Endothelial cell of umbilical vein (primary cell): ENCODE data around the gene SEC22A. TPM values are rescaled to one million over a fixed set of nuclear protein-coding genes. Genes with fewer than 3 reads are reported as not detected.

ENCODE experiments used
- BruUV-seq: library from RNA; stranded (reverse); fragments of 400-500 nt; replicated peaks from 2 replicates; lab custom pipeline; 2021; lab: Mats Ljungman, UMichigan
- CTCF ChIA-PET: fragments of 300-600, 350-600 bp; sonication (Branson Sonifier 250); formaldehyde crosslinking; loops from one replicate; lab custom pipeline; 2021; ENCODE audit warnings: antibody characterized with exemption, inconsistent platforms; lab: Charles Lee
- POLR2A ChIA-PET: fragments of 300-600, 350-600 bp; sonication (Branson Sonifier 250); formaldehyde crosslinking; loops from one replicate; lab custom pipeline; 2021; ENCODE audit warnings: antibody characterized with exemption, inconsistent platforms; lab: Charles Lee
- DNase-seq: peaks from one replicate; pipeline ENCODE4 v3.0.0-alpha.2; 2011; ENCODE audit warnings: low read depth, low spot score
- FAIRE-seq: peaks from 2 replicates; lab custom pipeline; 2011; peaks lifted over from hg19 to GRCh38; lab: Jason Lieb, UNC
- H2AFZ ChIP-seq: 2 replicates; pipeline ENCODE4 v1.6.0; 2012; ENCODE audit warnings: low read depth, low read length, control low read depth, inconsistent platforms
- H3K27ac ChIP-seq: 2 replicates; pipeline ENCODE4 v1.5.1; 2011; ENCODE audit warnings: low read depth, mild to moderate bottlenecking, control low read depth, low read length, moderate library complexity; ENCODE audit not compliant: insufficient read depth
- H3K27me3 ChIP-seq, 2 experiments: 2 replicates each; pipeline versions ENCODE4 v1.6.0 to v1.6.1; 2011; ENCODE audit warnings: low read length in 2 of 2, mixed read lengths in 1 of 2; ENCODE audit not compliant: control insufficient read depth in 2 of 2, insufficient read depth in 2 of 2
- H3K36me3 ChIP-seq, 2 experiments: 2 replicates in 1 of 2; 3 replicates in 1 of 2; pipeline ENCODE4 v1.5.1; 2011; ENCODE audit warnings: low read length in 2 of 2, mild to moderate bottlenecking in 1 of 2, moderate library complexity in 1 of 2; ENCODE audit not compliant: control insufficient read depth in 2 of 2, insufficient read depth in 2 of 2; ENCODE audit errors: extremely low read depth in 1 of 2
- H3K4me1 ChIP-seq: 3 replicates; pipeline ENCODE4 v1.5.1; 2011; ENCODE audit warnings: mild to moderate bottlenecking, low read length; ENCODE audit not compliant: control insufficient read depth, insufficient read depth; ENCODE audit errors: extremely low read depth
- H3K4me2 ChIP-seq: 2 replicates; pipeline ENCODE4 v1.6.1; 2011; ENCODE audit warnings: low read length, control low read depth, mixed read lengths; ENCODE audit not compliant: insufficient read depth
- H3K4me3 ChIP-seq, 3 experiments: fragments of 200-600 bp in 1 of 3; sonication (generic), shearing (Covaris generic) in 1 of 3; replicated peaks in 1 of 3; 2 replicates each; pipeline ENCODE4 v1.5.1; 2011 to 2016; ENCODE audit warnings: control low read depth in 3 of 3, low read length in 3 of 3, mild to moderate bottlenecking in 2 of 3, inconsistent platforms in 1 of 3, low read depth in 1 of 3, moderate library complexity in 1 of 3; ENCODE audit not compliant: insufficient read depth in 1 of 3
- H3K79me2 ChIP-seq: 2 replicates; pipeline ENCODE4 v1.6.0; 2012; ENCODE audit warnings: low read length, inconsistent platforms; ENCODE audit not compliant: control insufficient read depth, insufficient read depth
- H3K9ac ChIP-seq: replicated peaks from 2 replicates; pipeline ENCODE3; 2011; ENCODE audit warnings: low read length, control low read depth; ENCODE audit not compliant: insufficient read depth; ENCODE audit errors: extremely low read depth
- H3K9me1 ChIP-seq: replicated peaks from 3 replicates; pipeline ENCODE4 v1.6.0; 2011; ENCODE audit warnings: mild to moderate bottlenecking, low read length; ENCODE audit not compliant: control insufficient read depth, insufficient read depth; ENCODE audit errors: extremely low read depth
- H3K9me3 ChIP-seq: replicated peaks from 2 replicates; pipeline ENCODE4 v1.5.1; 2012; ENCODE audit warnings: low read length, inconsistent platforms; ENCODE audit not compliant: control insufficient read depth, insufficient read depth
- H4K20me1 ChIP-seq: replicated peaks from 2 replicates; pipeline ENCODE3; 2011; ENCODE audit warnings: mild to moderate bottlenecking, low read length; ENCODE audit not compliant: control insufficient read depth, insufficient read depth; ENCODE audit errors: extremely low read depth
- EZH2 ChIP-seq: IDR thresholded peaks from 2 replicates; pipeline ENCODE4 v1.6.1; 2012; ENCODE audit warnings: borderline replicate concordance, low read depth, mild to moderate bottlenecking, moderate library complexity, low read length, inconsistent platforms; ENCODE audit not compliant: severe bottlenecking
- FOS ChIP-seq: IDR thresholded peaks from 2 replicates; pipeline ENCODE4 v1.6.1; 2011; ENCODE audit warnings: mild to moderate bottlenecking, low read length, moderate library complexity, borderline replicate concordance; ENCODE audit not compliant: insufficient read depth
- GATA2 ChIP-seq: IDR thresholded peaks from 2 replicates; pipeline ENCODE4 v1.7.0; 2011; ENCODE audit warnings: low read depth, mild to moderate bottlenecking, moderate library complexity, mixed read lengths, low read length; ENCODE audit not compliant: insufficient read length, insufficient read depth
- JUN ChIP-seq: IDR thresholded peaks from 2 replicates; pipeline ENCODE4 v1.6.1; 2011; ENCODE audit warnings: borderline replicate concordance, low read depth; ENCODE audit not compliant: insufficient read length, insufficient read depth
- MAX ChIP-seq: IDR thresholded peaks from 2 replicates; pipeline ENCODE4 v1.6.1; 2011; ENCODE audit not compliant: insufficient read depth, insufficient read length
- MYC ChIP-seq: IDR thresholded peaks from one replicate; pipeline ENCODE4 v1.6.1; 2011; ENCODE audit warnings: mild to moderate bottlenecking, low read depth, low read length
- POLR2A ChIP-seq: IDR thresholded peaks from 2 replicates; pipeline ENCODE4 v1.6.1; 2012; ENCODE audit warnings: low read depth, mild to moderate bottlenecking, control low read depth, low read length
- POLR2AphosphoS5 ChIP-seq: IDR thresholded peaks from 2 replicates; pipeline ENCODE4 v1.6.1; 2012; ENCODE audit warnings: low read depth, mild to moderate bottlenecking, control low read depth, low read length, moderate library complexity; ENCODE audit not compliant: insufficient read depth
- dilution Hi-C: fragments of 300-500 bp; cut with MboI; formaldehyde crosslinking; loops from one replicate; pipeline ENCODE4 v1.15.0; 2019; ENCODE audit warnings: low sequenced_read_pairs; ENCODE audit not compliant: extremely low pct_ligation_motif_present
- intact Hi-C: fragments of 100-400 bp; cut with micrococcal nuclease; formaldehyde crosslinking; loops from one replicate; pipeline ENCODE4 v1.10.0; 2022
- polyA plus RNA-seq, 4 experiments: library from polyadenylated mRNA; depleted of rRNA in 3 of 4; stranded (reverse) in 3 of 4; unstranded in 1 of 4; fragments of >200 nt; gene quantifications; 2 replicates each; pipeline versions ENCODE4 v1.2.1 to v1.2.3, GENCODE V29; 2011 to 2012; ENCODE audit warnings: missing spikeins in 1 of 4
- total RNA-seq: library from RNA; stranded (reverse); gene quantifications from 2 replicates; pipeline ENCODE4 v1.2.3, GENCODE V29; 2021
- TF ChIP-seq, protein P1 (sequence below), 2 donors: IDR thresholded peaks; 1 replicate in 1 of 2; 2 replicates in 1 of 2; pipeline ENCODE4 v1.5.1; 2011; ENCODE audit warnings: low read length in 2 of 2, mild to moderate bottlenecking in 2 of 2, moderate library complexity in 2 of 2, control low read depth in 1 of 2, inconsistent platforms in 1 of 2, low read depth in 1 of 2; ENCODE audit not compliant: insufficient read depth in 1 of 2; ENCODE audit errors: extremely low read depth in 1 of 2

Gene SEC22A
- total and polyA plus RNA-seq, 2 donors (not counting 3 experiments of a cell fraction or from before 2014, with no cell fraction given): 20.1 to 26.8 TPM

DNA sequence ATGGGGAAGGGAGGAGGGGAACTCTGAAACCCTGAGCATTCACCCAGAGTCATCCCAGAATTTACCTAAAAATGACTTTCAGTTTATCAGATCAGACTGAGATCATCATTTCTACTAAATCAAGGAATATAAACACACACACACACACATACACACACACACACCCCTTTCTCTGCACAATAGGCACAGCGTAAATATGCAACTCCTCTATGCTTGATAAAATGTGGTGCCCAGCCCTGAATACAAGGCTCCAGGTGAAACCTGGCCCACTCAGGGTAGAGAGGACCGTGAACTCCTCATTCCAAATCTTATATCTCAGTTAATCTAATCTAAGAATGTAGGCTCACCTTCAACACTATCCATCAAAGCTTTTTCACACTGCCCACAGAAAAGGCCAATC, 31.8 kb upstream of the SEC22A start:
- Histone ChIP-seq H3K4me1 (no peaks in the 10 kb centered on the region), H3K27ac (no peak overlapping the region)
- CTCF ChIA-PET: interaction anchor here (1.8 kb wide), 1 partner anchor 13 kb away, joined by 4 read pairs; no protein-coding TSS in a partner anchor

More for the DNA sequence above, 31.8 kb upstream of the SEC22A start:
- no peak overlapping the region for H3K9ac ChIP-seq
- POLR2A ChIA-PET: no interaction called here
- intact Hi-C loops (no loop called here), dilution Hi-C loops (no loop called here)
- TF ChIP-seq, protein P1, sequence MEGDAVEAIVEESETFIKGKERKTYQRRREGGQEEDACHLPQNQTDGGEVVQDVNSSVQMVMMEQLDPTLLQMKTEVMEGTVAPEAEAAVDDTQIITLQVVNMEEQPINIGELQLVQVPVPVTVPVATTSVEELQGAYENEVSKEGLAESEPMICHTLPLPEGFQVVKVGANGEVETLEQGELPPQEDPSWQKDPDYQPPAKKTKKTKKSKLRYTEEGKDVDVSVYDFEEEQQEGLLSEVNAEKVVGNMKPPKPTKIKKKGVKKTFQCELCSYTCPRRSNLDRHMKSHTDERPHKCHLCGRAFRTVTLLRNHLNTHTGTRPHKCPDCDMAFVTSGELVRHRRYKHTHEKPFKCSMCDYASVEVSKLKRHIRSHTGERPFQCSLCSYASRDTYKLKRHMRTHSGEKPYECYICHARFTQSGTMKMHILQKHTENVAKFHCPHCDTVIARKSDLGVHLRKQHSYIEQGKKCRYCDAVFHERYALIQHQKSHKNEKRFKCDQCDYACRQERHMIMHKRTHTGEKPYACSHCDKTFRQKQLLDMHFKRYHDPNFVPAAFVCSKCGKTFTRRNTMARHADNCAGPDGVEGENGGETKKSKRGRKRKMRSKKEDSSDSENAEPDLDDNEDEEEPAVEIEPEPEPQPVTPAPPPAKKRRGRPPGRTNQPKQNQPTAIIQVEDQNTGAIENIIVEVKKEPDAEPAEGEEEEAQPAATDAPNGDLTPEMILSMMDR (IDR thresholded peaks at IDR 0.05; ENCODE audit: extremely low read depth in 1 of 2, insufficient read depth in 1 of 2, low read depth in 1 of 2, low read length in 2 of 2): no peak
- TF ChIP-seq EZH2 (no peak), JUN (no peak), POLR2AphosphoS5 (no peak), MYC (no peak), GATA2 (no peak), POLR2A (no peak), MAX (no peak), FOS (no peak)
- FAIRE-seq (no peak), DNase-seq (no peak)
- no peak overlapping the region for H3K4me3 ChIP-seq
- H3K9me3 ChIP-seq: no peaks in the 10 kb centered on the region
- no peak overlapping the region for H2AFZ ChIP-seq
- no peaks in the 10 kb centered on the region for H4K20me1 ChIP-seq
- H3K27me3 ChIP-seq: no peaks in the 10 kb centered on the region
- no peak overlapping the region for H3K4me2 ChIP-seq
- H3K9me1 ChIP-seq: no peaks in the 10 kb centered on the region
- H3K36me3 ChIP-seq: no peaks in the 10 kb centered on the region
- no TSS peak for BruUV-seq
- H3K79me2 ChIP-seq: no peaks in the 10 kb centered on the region
